Measurements from ENCODE around the gene CDYL.
"Not testable (repeated sequence)": the region's sequence is repeated elsewhere in the genome, so short reads cannot be mapped to it uniquely, and the experiment has no call there.

Gene CDYL

GRCh38 chr6:4806337-4806725, 30.1 kb downstream of the CDYL start:
- no peak for DNase-seq

GRCh38 chr6:4806791-4807190, 30.6 kb downstream of the CDYL start:
- no peak for DNase-seq

GRCh38 chr6:4808396-4808795, 32.2 kb downstream of the CDYL start:
- no peak for DNase-seq

- no peak for DNase-seq
Observed at GRCh38 chr6:4809999-4810918, 34.1 kb downstream of the CDYL start.

GRCh38 chr6:4812068-4812467, 35.9 kb downstream of the CDYL start:
- DNase-seq, result peak; percentile 72 to 73

- no peak for DNase-seq
Observed at GRCh38 chr6:4813055-4813454, 36.9 kb downstream of the CDYL start.

- DNase-seq, result no peak
Observed at GRCh38 chr6:4814212-4814611, 38.0 kb downstream of the CDYL start.

- DNase-seq, result no peak
Observed at GRCh38 chr6:4814987-4815386, 38.8 kb downstream of the CDYL start.

GRCh38 chr6:4815584-4815983, 39.4 kb downstream of the CDYL start:
- no peak for DNase-seq

- no peak for DNase-seq
Observed at GRCh38 chr6:4816904-4817303, 40.7 kb downstream of the CDYL start.

- DNase-seq, result no peak
Observed at GRCh38 chr6:4817551-4817950, 41.3 kb downstream of the CDYL start.

- DNase-seq, result no peak
Observed at GRCh38 chr6:4818272-4818938, 42.2 kb downstream of the CDYL start.

- no peak for DNase-seq
Observed at GRCh38 chr6:4819706-4820283, 43.6 kb downstream of the CDYL start.

GRCh38 chr6:4820704-4821276, 44.6 kb downstream of the CDYL start:
- DNase-seq, result no peak

- DNase-seq, result no peak
Observed at GRCh38 chr6:4822476-4822875, 46.3 kb downstream of the CDYL start.

- no peak for DNase-seq
Observed at GRCh38 chr6:4828187-4828698, 52.0 kb downstream of the CDYL start.

GRCh38 chr6:4829089-4829488, 52.9 kb downstream of the CDYL start:
- no peak for DNase-seq

- not testable (repeated sequence) for DNase-seq
Observed at GRCh38 chr6:4835540-4835939, 59.3 kb downstream of the CDYL start.

- DNase-seq, result no peak
Observed at GRCh38 chr6:4840169-4840568, 64.0 kb downstream of the CDYL start.

GRCh38 chr6:4844108-4844507, 67.9 kb downstream of the CDYL start:
- DNase-seq, result no peak

GRCh38 chr6:4846387-4846786, 70.2 kb downstream of the CDYL start:
- no peak for DNase-seq

- no peak for DNase-seq
Observed at GRCh38 chr6:4848382-4849068, 72.3 kb downstream of the CDYL start.

All from AML-193 (cell line).